ENCODE results near the gene TUBA1C.
"Not testable (repeated sequence)": the region's sequence is repeated elsewhere in the genome, so short reads cannot be mapped to it uniquely, and the experiment has no call there.

TUBA1C gene

GRCh38 chr12:49296836-49297694 lies 32.2 kb downstream of the TUBA1C start:
- in situ Hi-C loops (cut with HindIII; ENCODE audit: low pct_ligation_motif_present, low pct_unique_long_range_greater_than_20kb, low sequenced_read_pairs), result no loop called here
- DNase-seq, result peak; percentile 83

- in situ Hi-C loops (cut with HindIII; ENCODE audit: low pct_ligation_motif_present, low pct_unique_long_range_greater_than_20kb, low sequenced_read_pairs), result no loop called here
Observed at GRCh38 chr12:49297695-49298060, 32.8 kb downstream of the TUBA1C start.

DNA sequence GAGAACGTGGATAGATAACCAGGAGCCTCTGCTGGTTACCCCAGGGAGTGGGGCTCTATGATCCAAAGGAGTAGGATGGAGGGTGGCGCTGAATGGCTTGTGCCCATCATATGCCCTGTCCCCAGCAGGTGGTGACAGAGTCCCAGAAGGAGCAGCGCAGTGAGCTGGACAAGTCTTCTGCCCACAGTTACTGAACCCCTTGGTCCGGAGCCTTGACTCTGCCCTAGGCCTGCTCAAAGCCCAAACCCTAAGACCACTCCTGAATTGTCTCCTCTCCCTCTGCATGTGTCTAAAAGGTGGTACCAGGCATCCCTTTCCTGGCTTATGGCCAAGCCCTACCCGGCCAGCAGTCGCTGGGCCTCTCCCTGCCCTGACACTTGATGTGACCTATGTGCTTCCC lies 33.3 kb downstream of the TUBA1C start:
- DNase-seq, result no peak
- in situ Hi-C loops (cut with HindIII; ENCODE audit: low pct_ligation_motif_present, low pct_unique_long_range_greater_than_20kb, low sequenced_read_pairs), result no loop called here

More at GRCh38 chr12:49297695-49298060, 32.8 kb downstream of the TUBA1C start:
- DNase-seq, result no peak

DNA sequence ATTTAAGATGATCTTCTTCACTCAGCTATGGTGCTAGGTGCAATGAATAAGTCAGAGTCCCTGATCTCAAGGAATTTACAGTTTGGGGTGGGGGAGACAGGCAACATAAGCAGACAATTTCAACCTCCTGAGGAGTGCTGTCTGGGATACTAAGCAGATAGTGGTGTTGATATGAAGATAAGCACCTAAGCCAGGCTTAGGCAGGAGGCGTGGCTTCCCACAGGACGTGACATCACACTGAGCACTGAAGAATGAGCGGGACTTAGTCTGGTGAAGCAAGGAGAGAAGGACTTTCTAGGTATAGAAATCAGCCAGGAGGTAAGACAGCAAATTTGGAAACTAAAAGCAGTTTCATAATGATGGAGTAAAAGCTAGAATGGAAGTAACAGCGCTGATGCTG lies 36.9 kb downstream of the TUBA1C start:
- no peak for DNase-seq
- in situ Hi-C loops (cut with HindIII; ENCODE audit: low pct_ligation_motif_present, low pct_unique_long_range_greater_than_20kb, low sequenced_read_pairs), result no loop called here

- no peak for DNase-seq
- in situ Hi-C loops (cut with HindIII; ENCODE audit: low pct_ligation_motif_present, low pct_unique_long_range_greater_than_20kb, low sequenced_read_pairs), result no loop called here
Observed at GRCh38 chr12:49304161-49304560, 39.3 kb downstream of the TUBA1C start.

GRCh38 chr12:49305762-49306510 lies 41.1 kb downstream of the TUBA1C start:
- in situ Hi-C loops (cut with HindIII; ENCODE audit: low pct_ligation_motif_present, low pct_unique_long_range_greater_than_20kb, low sequenced_read_pairs), result no loop called here
- DNase-seq, result no peak

DNA sequence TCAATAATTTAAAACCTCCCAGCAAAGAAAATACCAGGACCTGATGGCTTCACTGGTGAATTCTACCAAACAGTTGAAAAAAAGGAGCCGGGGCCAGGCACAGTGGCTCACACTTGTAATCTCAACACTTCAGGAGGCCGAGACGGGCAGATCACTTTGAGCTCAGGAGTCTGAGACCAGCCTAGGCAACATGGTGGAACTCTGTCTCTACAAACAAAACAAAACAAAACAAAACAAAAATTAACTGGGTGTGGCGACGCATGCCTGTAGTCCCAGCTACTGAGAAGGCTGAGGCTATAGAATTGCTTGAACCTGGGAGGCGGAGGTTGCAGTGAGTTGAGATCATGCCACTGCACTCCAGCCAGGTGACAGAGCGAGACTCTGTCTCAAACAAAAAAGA lies 44.5 kb downstream of the TUBA1C start:
- in situ Hi-C loops (cut with HindIII; ENCODE audit: low pct_ligation_motif_present, low pct_unique_long_range_greater_than_20kb, low sequenced_read_pairs), result no loop called here
- DNase-seq, result no peak

GRCh38 chr12:49310451-49311000 lies 45.6 kb downstream of the TUBA1C start:
- DNase-seq; in situ Hi-C loops (cut with HindIII; ENCODE audit: low pct_ligation_motif_present, low pct_unique_long_range_greater_than_20kb, low sequenced_read_pairs): not testable (repeated sequence)

DNA sequence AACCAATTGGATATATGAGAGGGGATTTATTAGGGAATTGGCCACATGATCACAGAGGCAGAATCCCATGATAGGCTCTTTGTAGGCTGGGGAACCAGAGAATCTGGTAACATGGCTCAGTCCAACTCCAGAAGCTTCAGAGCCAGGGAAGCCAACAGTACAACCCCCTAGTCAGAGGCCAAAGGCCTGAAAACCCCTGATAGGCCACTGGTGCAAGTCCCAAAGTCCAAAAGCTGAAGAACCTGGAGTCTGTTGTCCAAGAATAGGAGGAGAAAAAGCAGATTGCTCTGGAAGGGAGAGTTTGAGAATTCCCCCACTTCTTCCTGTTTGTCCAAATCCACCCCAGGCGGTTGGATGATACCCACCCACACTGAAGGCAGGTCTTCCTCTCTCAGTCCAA lies 49.9 kb downstream of the TUBA1C start:
- in situ Hi-C loops (cut with HindIII; ENCODE audit: low pct_ligation_motif_present, low pct_unique_long_range_greater_than_20kb, low sequenced_read_pairs), result no loop called here
- no peak for DNase-seq

- DNase-seq; in situ Hi-C loops (cut with HindIII; ENCODE audit: low pct_ligation_motif_present, low pct_unique_long_range_greater_than_20kb, low sequenced_read_pairs): not testable (repeated sequence)
Observed at GRCh38 chr12:49317118-49317517, 52.2 kb downstream of the TUBA1C start.

- in situ Hi-C loops (cut with HindIII; ENCODE audit: low pct_ligation_motif_present, low pct_unique_long_range_greater_than_20kb, low sequenced_read_pairs), result not testable (repeated sequence)
Observed at GRCh38 chr12:49320411-49321103, 55.7 kb downstream of the TUBA1C start.

DNA sequence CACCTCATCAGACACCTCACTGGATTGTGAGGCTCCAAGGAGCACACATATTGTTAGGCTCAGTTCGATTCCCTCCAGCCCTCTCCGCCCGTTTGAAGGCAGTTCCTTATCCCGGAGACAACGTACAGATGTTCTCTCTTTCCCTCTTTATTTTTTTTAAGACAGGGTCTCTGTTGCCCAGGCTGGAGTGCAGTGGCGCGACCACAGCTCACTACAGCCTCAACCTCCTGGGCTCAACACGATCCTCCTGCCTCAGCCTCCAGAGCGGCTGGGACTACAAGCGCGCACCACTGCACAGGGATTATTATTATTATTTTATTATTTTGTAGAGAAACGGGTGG lies 57.5 kb downstream of the TUBA1C start:
- in situ Hi-C loops (cut with HindIII; ENCODE audit: low pct_ligation_motif_present, low pct_unique_long_range_greater_than_20kb, low sequenced_read_pairs), result no loop called here
- no peak for DNase-seq

More at GRCh38 chr12:49320411-49321103, 55.7 kb downstream of the TUBA1C start:
- not testable (repeated sequence) for DNase-seq

GRCh38 chr12:49322708-49323523 lies 58.0 kb downstream of the TUBA1C start, which contains the start of gene TROAP:
TSS of gene TROAP (plus strand) at chr12:49323255. CDS start at chr12:49323609, 354 bp downstream.
- DNase-seq, result peak; percentile 100
- in situ Hi-C loops (cut with HindIII; ENCODE audit: low pct_ligation_motif_present, low pct_unique_long_range_greater_than_20kb, low sequenced_read_pairs), result no loop called here

DNA sequence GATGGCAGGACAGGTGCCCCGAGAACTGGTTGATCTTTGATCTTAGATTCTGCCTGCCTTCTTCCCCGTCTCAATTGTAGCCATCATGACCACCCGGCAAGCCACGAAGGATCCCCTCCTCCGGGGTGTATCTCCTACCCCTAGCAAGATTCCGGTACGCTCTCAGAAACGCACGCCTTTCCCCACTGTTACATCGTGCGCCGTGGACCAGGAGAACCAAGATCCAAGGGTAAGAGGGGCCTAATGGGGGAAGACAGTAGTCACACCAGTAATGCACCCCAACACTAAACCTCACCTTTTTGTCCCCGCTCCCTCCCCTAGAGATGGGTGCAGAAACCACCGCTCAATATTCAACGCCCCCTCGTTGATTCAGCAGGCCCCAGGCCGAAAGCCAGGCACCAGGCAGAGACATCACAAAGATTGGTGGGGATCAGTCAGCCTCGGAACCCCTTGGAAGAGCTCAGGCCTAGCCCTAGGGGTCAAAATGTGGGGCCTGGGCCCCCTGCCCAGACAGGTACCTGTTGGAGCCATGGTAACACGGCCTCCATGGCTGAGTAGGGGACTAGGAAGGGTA lies 58.7 kb downstream of the TUBA1C start:
- DNase-seq, result no peak
- in situ Hi-C loops (cut with HindIII; ENCODE audit: low pct_ligation_motif_present, low pct_unique_long_range_greater_than_20kb, low sequenced_read_pairs), result no loop called here
